HG03442 (cell line): ENCODE data around the gene S100A5.

Source experiments
- ATAC-seq: cut with Tn5 transposase; IDR thresholded peaks from one replicate; pipeline ENCODE4 v1.9.1; 2021; ENCODE audit warnings: mild to moderate bottlenecking, moderate library complexity; ENCODE audit not compliant: unreplicated experiment

Gene S100A5

GRCh38 chr1:153513023-153513422 is 27.7 kb downstream of the S100A5 start:
- no peak for ATAC-seq

- ATAC-seq, result no peak
Measured at GRCh38 chr1:153510984-153511410, 29.7 kb downstream of the S100A5 start.

GRCh38 chr1:153509729-153510354 is 30.9 kb downstream of the S100A5 start:
- no peak for ATAC-seq

GRCh38 chr1:153509036-153509435 is 31.7 kb downstream of the S100A5 start:
- no peak for ATAC-seq

- no peak for ATAC-seq
Measured at GRCh38 chr1:153507926-153508583, 32.7 kb downstream of the S100A5 start.

- ATAC-seq, result no peak
Measured at GRCh38 chr1:153506831-153507413, 33.8 kb downstream of the S100A5 start.

- no peak for ATAC-seq
Measured at GRCh38 chr1:153506386-153506785, 34.3 kb downstream of the S100A5 start.

- no peak for ATAC-seq
Measured at GRCh38 chr1:153505576-153505975, 35.2 kb downstream of the S100A5 start.

GRCh38 chr1:153503766-153504165 is 37.0 kb downstream of the S100A5 start:
- no peak for ATAC-seq

- no peak for ATAC-seq
Measured at GRCh38 chr1:153498746-153499145, 42.0 kb downstream of the S100A5 start.

GRCh38 chr1:153495536-153495935 is 45.2 kb downstream of the S100A5 start:
- no peak for ATAC-seq

GRCh38 chr1:153494976-153495535 is 45.7 kb downstream of the S100A5 start:
- ATAC-seq, result no peak

- ATAC-seq, result no peak
Measured at GRCh38 chr1:153493343-153493960, 47.3 kb downstream of the S100A5 start.

- no peak for ATAC-seq
Measured at GRCh38 chr1:153490272-153491051, 50.3 kb downstream of the S100A5 start.

- ATAC-seq, result no peak
Measured at GRCh38 chr1:153488731-153489130, 52.0 kb downstream of the S100A5 start.

GRCh38 chr1:153487707-153488106 is 53.0 kb downstream of the S100A5 start:
- no peak for ATAC-seq
